ENCODE measurements around the gene KLK11.

The KLK11 gene

DNA sequence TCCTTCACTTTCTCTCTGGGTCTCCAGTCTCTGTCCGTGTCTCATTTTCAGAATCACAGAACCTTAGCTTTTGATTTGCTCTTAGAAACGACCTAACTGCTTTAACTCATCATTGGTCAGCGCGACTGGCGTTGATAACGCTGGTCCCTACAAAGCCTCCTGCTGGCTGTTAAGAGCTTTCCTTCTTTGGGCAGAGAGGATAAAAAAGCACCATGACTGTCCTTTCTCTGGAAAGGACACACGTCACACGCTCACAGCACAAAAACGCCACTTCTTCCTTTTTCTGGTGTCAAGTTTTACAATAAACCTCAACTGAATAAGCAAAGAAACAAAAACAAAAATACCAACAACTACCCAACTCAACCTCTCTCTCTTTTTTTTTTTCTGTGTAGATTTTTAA lies 10.1 kb upstream of the KLK11 start:
- Mint-ChIP-seq H3K4me1 (no peaks in the 10 kb centered on the region), H3K4me3 (no peak overlapping the region), H3K27me3 (ENCODE audit: low read depth, poor library complexity) (peaks cover 31% of the 10 kb centered on the region), H3K36me3 (ENCODE audit: low read depth) (no peaks in the 10 kb centered on the region), H3K27ac (no peak overlapping the region), H3K9me3 (no peaks in the 10 kb centered on the region)
- no peak for DNase-seq
- TF ChIP-seq, protein P1, sequence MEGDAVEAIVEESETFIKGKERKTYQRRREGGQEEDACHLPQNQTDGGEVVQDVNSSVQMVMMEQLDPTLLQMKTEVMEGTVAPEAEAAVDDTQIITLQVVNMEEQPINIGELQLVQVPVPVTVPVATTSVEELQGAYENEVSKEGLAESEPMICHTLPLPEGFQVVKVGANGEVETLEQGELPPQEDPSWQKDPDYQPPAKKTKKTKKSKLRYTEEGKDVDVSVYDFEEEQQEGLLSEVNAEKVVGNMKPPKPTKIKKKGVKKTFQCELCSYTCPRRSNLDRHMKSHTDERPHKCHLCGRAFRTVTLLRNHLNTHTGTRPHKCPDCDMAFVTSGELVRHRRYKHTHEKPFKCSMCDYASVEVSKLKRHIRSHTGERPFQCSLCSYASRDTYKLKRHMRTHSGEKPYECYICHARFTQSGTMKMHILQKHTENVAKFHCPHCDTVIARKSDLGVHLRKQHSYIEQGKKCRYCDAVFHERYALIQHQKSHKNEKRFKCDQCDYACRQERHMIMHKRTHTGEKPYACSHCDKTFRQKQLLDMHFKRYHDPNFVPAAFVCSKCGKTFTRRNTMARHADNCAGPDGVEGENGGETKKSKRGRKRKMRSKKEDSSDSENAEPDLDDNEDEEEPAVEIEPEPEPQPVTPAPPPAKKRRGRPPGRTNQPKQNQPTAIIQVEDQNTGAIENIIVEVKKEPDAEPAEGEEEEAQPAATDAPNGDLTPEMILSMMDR (IDR thresholded peaks at IDR 0.05): no peak

DNA sequence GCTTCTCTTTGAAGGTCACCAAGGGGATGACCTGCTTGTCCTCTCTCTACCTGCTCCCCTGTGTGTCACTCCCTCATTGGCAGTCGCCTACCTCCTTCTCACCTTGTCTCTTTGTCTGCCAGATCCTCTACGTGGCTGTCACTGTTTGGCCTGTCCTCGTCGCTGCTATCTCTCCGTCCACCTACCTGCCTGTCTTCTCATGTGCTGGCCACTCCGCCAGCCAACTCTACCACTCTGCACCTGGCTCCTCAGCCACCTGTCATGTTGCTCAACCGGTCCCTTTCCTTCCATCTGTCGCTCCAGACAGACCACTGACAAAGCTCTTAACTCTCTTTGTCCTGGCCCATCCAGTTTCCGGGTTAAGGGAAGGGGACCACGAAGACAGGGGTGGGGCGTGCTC lies 8.3 kb upstream of the KLK11 start, which contains the start of gene KLK12:
Gene KLK12 (minus strand): TSS at position 299 of the 400 bp plus-strand sequence. CDS start 381 bp downstream, outside the sequence.
- Mint-ChIP-seq H3K36me3 (ENCODE audit: low read depth) (no peaks in the 10 kb centered on the region), H3K27me3 (ENCODE audit: low read depth, poor library complexity) (peaks cover 34% of the 10 kb centered on the region), H3K9me3 (no peaks in the 10 kb centered on the region), H3K4me3 (no peak within 1 kb of the TSS), H3K27ac (no peak within 1 kb of the TSS), H3K4me1 (no peaks in the 10 kb centered on the region)
- no peak for DNase-seq
- TF ChIP-seq, protein P1 (IDR thresholded peaks at IDR 0.05): no peak

DNA sequence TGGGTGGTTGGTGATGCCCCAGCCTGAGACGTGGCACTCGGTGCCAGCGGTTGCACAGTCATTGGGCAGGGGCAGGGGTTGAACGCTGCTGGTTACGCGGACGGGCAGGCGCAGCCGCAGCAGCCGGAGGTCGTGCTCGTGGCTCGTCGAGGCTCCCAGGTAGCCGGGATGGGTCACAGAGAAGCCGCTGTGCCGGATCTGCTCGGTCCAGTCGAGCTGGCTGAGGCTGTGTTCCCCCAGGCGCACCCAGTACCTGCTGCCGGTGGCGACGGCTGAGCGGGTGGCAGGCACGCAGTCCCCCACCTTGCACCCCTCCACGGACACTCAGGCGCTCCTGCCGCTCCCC lies 5.4 kb upstream of the KLK11 start:
- Mint-ChIP-seq H3K36me3 (ENCODE audit: low read depth) (no peaks in the 10 kb centered on the region), H3K4me3 (no peak overlapping the region), H3K4me1 (peaks cover 6% of the 10 kb centered on the region), H3K27ac (no peak overlapping the region), H3K9me3 (no peaks in the 10 kb centered on the region), H3K27me3 (ENCODE audit: low read depth, poor library complexity) (peaks cover 35% of the 10 kb centered on the region)
- TF ChIP-seq, protein P1 (IDR thresholded peaks at IDR 0.05): no peak
- DNase-seq: no peak

GRCh38 chr19:51031220-51031879 lies 4.9 kb upstream of the KLK11 start:
- Mint-ChIP-seq H3K4me1 (peaks cover 10% of the 10 kb centered on the region), H3K9me3 (no peaks in the 10 kb centered on the region), H3K27ac (no peak overlapping the region), H3K4me3 (no peak overlapping the region), H3K27me3 (ENCODE audit: low read depth, poor library complexity) (peaks cover 37% of the 10 kb centered on the region), H3K36me3 (ENCODE audit: low read depth) (no peaks in the 10 kb centered on the region)
- TF ChIP-seq, protein P1 (IDR thresholded peaks at IDR 0.05): no peak
- no peak for DNase-seq

- no peaks in the 10 kb centered on the region for H3K9me3 Mint-ChIP-seq
- no peak for DNase-seq
- H3K27me3 Mint-ChIP-seq (ENCODE audit: low read depth, poor library complexity): peaks cover 33% of the 10 kb centered on the region
- H3K4me3 Mint-ChIP-seq: no peak overlapping the region
- peaks cover 12% of the 10 kb centered on the region for H3K4me1 Mint-ChIP-seq
- TF ChIP-seq, protein P1 (IDR thresholded peaks at IDR 0.05): no peak
- H3K36me3 Mint-ChIP-seq (ENCODE audit: low read depth): no peaks in the 10 kb centered on the region
- no peak overlapping the region for H3K27ac Mint-ChIP-seq
These were observed 4.2 kb upstream of the KLK11 start for GRCh38 chr19:51030631-51031030.

GRCh38 chr19:51029718-51030117 lies 3.3 kb upstream of the KLK11 start:
- Mint-ChIP-seq H3K36me3 (ENCODE audit: low read depth) (no peaks in the 10 kb centered on the region), H3K27ac (no peak overlapping the region), H3K27me3 (ENCODE audit: low read depth, poor library complexity) (peaks cover 36% of the 10 kb centered on the region), H3K4me1 (peaks cover 19% of the 10 kb centered on the region), H3K4me3 (no peak overlapping the region), H3K9me3 (no peaks in the 10 kb centered on the region)
- DNase-seq: no peak
- TF ChIP-seq, protein P1 (IDR thresholded peaks at IDR 0.05): no peak
